Coronary artery (tissue), 2 donors: ENCODE measurements around the gene AGRP.

Experiments
- DNase-seq: peaks from one replicate; pipeline ENCODE4 v3.0.0-alpha.2; 2017; ENCODE audit warnings: low spot score
- H3K27ac ChIP-seq, 2 donors: fragments of 200-600 bp; sonication (generic); one replicate each; pipeline ENCODE4 v1.5.1; 2016 to 2019
- H3K4me3 ChIP-seq: fragments of 200-600 bp; sonication (generic); 2 replicates; pipeline ENCODE4 v1.5.1; 2016; ENCODE audit warnings: mild to moderate bottlenecking, moderate library complexity
- TF ChIP-seq, protein P1 (sequence below): fragments of 200-600 bp; sonication (generic); IDR thresholded peaks from one replicate; pipeline ENCODE4 v1.5.1; 2019; ENCODE audit warnings: antibody characterized with exemption

Gene AGRP

DNA sequence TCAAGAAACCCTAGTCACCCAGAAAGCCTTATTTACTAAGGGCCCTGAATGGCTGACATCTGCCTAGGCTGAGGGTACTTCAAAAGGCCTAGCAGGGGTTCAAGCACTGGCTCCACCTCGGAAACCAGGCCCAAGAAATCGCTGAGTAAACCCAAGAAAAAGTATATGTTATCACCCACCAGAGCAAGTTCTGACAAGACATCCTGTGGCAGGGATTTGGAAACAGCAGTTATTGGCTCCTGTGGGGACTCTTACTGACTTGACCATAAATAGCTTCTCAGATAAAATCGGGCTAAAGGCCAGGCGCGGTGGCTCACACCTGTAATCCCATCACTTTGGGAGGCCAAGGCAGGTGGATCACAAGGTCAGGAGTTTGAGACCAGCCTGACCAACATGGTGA, 14.6 kb downstream of the AGRP start:
- TF ChIP-seq, protein P1, sequence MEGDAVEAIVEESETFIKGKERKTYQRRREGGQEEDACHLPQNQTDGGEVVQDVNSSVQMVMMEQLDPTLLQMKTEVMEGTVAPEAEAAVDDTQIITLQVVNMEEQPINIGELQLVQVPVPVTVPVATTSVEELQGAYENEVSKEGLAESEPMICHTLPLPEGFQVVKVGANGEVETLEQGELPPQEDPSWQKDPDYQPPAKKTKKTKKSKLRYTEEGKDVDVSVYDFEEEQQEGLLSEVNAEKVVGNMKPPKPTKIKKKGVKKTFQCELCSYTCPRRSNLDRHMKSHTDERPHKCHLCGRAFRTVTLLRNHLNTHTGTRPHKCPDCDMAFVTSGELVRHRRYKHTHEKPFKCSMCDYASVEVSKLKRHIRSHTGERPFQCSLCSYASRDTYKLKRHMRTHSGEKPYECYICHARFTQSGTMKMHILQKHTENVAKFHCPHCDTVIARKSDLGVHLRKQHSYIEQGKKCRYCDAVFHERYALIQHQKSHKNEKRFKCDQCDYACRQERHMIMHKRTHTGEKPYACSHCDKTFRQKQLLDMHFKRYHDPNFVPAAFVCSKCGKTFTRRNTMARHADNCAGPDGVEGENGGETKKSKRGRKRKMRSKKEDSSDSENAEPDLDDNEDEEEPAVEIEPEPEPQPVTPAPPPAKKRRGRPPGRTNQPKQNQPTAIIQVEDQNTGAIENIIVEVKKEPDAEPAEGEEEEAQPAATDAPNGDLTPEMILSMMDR: no peak
- no peak overlapping the region for H3K27ac ChIP-seq
- H3K4me3 ChIP-seq: no peak overlapping the region
- DNase-seq: no peak

DNA sequence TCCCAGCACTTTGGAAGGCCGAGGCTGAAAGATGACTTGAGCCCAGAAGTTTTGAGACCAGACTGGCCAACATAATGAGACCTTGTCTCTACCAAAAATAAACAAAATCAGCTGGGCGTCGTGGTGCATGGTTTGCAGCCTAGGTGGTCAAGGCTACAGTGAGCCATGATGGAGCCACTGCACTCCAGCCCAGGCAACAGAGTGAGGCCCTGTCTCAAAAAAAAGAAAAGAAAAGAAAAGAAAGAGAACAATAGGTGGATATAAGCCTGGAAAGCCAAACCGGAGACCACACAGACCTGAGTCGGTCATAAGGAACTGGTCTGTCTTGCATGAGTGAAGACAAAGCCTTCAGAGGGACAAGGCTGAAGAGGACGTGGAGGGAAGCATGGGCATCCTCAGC, 16.8 kb downstream of the AGRP start:
- TF ChIP-seq, protein P1: no peak
- DNase-seq: no peak

DNA sequence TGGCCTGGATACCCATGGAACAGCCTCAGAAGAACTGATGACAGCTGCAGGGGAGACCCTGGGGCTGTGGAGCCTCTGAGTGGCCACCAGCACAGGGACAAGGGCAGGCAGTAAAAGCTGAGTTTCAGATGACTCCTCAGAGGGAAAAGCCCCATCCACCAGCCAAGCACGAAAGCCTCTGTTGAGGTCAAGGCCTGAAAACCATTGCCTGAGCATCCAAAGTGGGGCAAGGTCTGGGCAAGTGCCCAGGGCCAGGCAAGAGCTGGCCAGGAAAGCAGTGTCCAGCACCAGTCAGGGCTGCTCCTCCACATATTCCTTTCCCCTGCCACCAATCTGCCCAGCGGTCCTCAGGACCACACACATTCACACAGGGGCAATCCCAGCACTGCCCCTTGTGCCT, 18.8 kb downstream of the AGRP start:
- TF ChIP-seq, protein P1: no peak
- Histone ChIP-seq H3K27ac (no peak overlapping the region), H3K4me3 (no peak overlapping the region)
- no peak for DNase-seq

More for the DNA sequence above, 16.8 kb downstream of the AGRP start:
- no peak overlapping the region for H3K27ac ChIP-seq
- no peak overlapping the region for H3K4me3 ChIP-seq

DNA sequence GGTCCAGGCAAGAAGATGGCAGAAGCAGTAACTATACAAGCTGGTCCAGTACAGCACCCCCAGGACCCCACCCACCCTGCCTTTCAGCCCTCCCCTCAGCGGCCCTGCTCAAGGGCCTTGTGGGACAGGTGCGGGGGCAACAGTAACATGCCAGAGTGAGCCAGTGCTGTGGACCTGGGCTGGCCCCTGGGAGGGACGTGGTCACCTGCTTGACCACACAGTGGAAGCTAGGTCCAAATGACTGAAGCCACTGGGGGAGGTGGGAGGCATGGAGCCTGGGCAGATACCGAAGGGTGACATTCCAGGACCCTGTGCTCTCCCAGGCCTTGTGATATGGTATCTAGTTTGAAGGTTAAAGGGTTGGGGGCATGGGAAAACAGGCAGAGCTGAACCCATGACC, 19.7 kb downstream of the AGRP start:
- no peak overlapping the region for H3K4me3 ChIP-seq
- H3K27ac ChIP-seq: no peak overlapping the region
- no peak for DNase-seq
- TF ChIP-seq, protein P1: no peak

DNA sequence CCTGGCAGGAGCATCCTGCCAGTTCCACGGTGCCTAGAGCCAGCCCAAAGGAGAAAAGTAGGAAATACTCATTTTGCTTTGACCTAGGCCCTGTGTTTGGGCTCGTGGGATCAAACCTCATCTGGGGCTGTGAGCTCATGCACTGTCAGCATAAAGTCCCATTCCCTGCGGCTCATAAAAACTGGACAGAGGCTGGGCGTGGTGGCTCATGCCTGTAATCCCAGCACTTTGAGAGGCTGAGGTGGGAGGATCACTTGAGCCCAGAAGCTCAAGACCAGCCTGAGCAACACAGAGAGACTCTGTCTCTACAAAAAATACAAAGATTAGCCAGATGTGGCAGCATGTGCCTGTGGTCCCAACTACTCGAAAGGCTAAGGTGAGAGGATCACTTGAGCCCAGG, 20.3 kb downstream of the AGRP start:
- Histone ChIP-seq H3K4me3 (no peak overlapping the region), H3K27ac (no peak overlapping the region)
- no peak for DNase-seq
- TF ChIP-seq, protein P1: no peak

DNA sequence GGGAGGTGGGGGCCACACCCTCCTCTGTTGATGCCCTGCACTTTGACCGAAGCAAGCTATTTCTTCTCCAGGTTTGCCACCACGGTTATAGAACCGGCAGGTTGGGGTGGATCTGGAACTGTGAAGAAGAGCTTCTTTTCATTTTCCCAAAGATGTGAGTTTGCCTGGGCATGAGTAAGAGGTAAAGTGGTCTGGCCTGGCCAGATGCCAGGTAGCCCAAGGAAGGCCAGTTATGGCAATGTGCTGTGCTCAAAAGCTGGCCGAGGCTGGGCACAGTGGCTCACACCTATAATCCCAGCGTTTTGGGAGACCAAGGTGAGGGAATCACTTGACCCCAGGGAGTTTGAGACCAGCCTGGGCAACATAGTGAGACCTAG, 21.1 kb downstream of the AGRP start:
- no peak for DNase-seq
- TF ChIP-seq, protein P1: no peak
- Histone ChIP-seq H3K4me3 (no peak overlapping the region), H3K27ac (no peak overlapping the region)

DNA sequence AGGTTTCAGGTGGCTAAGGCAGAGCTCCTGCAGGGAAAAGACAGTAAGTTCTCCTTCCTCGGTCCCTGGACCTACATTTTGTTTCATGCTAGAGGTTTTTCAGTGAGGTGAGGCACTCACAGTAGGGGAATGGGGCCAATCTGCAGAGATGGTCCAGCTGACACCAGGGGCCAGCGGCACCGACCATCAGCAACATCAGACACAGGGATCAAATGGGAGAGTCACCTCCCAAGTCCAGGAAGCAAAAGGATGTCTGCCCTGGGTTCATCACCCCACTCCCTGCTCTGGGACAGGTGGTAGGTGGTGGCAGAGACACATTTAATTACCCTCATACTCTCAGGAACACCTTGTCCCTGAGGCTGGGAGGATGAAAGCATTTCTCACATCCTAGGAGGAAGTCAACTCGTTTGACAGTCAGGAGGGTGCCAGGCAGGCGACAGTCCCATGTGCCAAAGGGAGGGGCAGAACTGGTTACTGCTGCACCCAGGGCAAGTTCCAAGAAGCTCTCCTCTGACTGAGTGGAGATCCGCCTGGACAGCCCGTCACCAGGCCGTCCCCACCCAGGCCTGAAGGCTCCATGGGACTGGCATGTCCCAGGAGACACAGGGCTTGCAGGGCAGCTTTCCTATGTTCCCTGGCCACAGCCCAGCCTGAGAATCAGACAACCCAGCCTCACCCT, 21.6 kb downstream of the AGRP start:
- Histone ChIP-seq H3K27ac (no peak overlapping the region), H3K4me3 (no peak overlapping the region)
- no peak for DNase-seq
- TF ChIP-seq, protein P1: no peak
